ENCODE results near the gene EIF1AD. TPM values are rescaled to one million over a fixed set of nuclear protein-coding genes. Genes with fewer than 3 reads are reported as not detected.

Gene EIF1AD
- total and polyA plus RNA-seq, 9 of the 15 experiments (the other 6 are each of a cell fraction or from before 2014, with no cell fraction given), result 50.1 to 98.8 (median 58.7) TPM

- no peak for TF ChIP-seq ZNF311 (CRISPR knock-in tag; IDR thresholded peaks at IDR 0.05)
- peak; percentile 45; the same call in 1 of the 2 replicates for TF ChIP-seq MTA2 (IDR thresholded peaks at IDR 0.05; ENCODE audit: low read depth)
- TF ChIP-seq ZNF655 (CRISPR knock-in tag; IDR thresholded peaks at IDR 0.05), result no peak
- TF ChIP-seq SP2 (IDR thresholded peaks at IDR 0.05; ENCODE audit: extremely low read depth, low read depth, low read length, poor library complexity, severe bottlenecking), result no peak
- TF ChIP-seq ZBED1 (IDR thresholded peaks at IDR 0.05), result no peak
- TF ChIP-seq CREB3L1 (IDR thresholded peaks at IDR 0.05; ENCODE audit: borderline replicate concordance, low read depth), result peak; percentile 92
- TF ChIP-seq POLR2G (IDR thresholded peaks at IDR 0.05; ENCODE audit: low read depth, low read length), result peak; percentile 98
- peak; percentile 89 for TF ChIP-seq TBP (optimal IDR thresholded peaks at IDR 0.05; ENCODE audit: low read depth, low read length)
- no peak for TF ChIP-seq HMG20A (CRISPR knock-in tag; conservative IDR thresholded peaks at IDR 0.05)
- TF ChIP-seq NKRF (IDR thresholded peaks at IDR 0.05; ENCODE audit: borderline replicate concordance), result peak; percentile 68; the same call in 1 of the 2 replicates
- no peak for TF ChIP-seq CTCF (IDR thresholded peaks at IDR 0.05 in 2 of 3, conservative IDR thresholded peaks at IDR 0.05 in 1 of 3; ENCODE audit: insufficient read depth in 2 of 3, low read depth in 1 of 3, low read length in 3 of 3)
These were observed 40.5 kb downstream of the EIF1AD start, which contains the start of gene SART1 (continued) for GRCh38 chr11:65961267-65962140.

Measured in K562 (cell line).